ENCODE data around the gene EIF1. TPM values are rescaled to one million over a fixed set of nuclear protein-coding genes. Genes with fewer than 3 reads are reported as not detected.

EIF1 gene
- total RNA-seq, 1 donor from 2014 or later: 620 TPM

DNA sequence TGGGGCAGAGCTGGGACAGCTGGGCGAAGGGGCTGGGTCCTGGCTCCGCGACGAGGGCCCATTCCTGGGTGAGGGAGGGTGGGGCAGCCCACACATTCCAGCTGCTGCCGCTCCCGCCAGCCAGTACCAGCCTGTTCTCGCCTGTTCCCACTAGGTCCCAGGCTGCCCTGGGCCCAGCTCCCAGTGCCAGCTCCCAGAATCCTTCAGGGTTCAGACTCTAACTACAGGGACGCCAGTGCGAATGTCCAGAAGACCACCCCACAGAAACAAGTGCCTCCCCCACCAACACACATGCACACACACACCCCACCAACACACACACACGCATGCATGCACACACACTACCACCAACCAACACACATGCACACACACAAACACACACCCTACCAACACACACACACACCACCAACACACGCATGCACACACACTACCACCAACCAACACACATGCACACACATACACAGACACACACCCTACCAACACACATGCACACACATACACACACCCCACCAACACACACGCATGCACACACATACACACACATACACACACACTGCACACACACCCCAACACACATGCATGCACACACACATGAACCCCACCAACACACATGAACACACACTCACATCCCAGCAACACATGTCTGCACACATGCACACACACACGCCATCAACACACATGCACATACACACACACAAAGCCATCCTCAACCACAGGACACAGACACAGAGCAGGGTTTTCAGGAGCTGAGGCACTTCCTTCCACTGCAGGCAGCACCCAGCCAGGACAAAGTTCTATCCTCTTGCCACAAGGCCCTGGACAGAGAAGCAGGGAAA, 36.8 kb upstream of the EIF1 start:
- Mint-ChIP-seq H3K36me3 (ENCODE audit: low read depth) (no peaks in the 10 kb centered on the region), H3K27ac (ENCODE audit: unreplicated experiment) (no peak overlapping the region), H3K9me3 (no peaks in the 10 kb centered on the region), H3K4me1 (peaks cover 12% of the 10 kb centered on the region), H3K4me3 (no peak overlapping the region), H3K27me3 (ENCODE audit: low read depth) (no peaks in the 10 kb centered on the region)
- DNase-seq (ENCODE audit: low read depth, low spot score): no peak
- no peak for TF ChIP-seq CTCF (conservative IDR thresholded peaks at IDR 0.05)

DNA sequence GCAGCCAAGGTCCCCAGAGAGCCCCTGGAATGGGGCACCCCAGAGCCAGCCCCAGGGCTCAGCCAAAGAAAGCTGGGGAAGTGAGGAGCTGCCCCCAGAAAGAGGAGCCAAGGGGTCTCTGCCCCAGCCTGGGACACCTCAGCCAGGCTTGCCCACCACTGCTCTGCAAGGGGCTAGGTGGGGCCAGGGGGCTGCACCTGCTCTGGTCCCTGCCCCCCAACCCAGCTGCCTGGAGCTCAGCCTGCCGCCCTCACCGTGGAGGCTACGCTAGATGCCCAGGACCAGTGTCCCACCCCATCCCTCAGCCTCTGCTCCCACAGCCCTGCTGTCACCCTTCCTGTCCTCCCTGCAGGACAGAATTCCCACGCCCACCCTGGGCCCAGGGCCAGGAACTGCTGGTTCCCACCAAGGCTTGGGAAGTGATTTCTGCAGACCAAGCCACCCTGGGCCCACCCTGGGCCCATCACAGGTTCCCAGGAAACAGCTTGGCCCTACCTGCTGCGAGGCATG, 36.2 kb upstream of the EIF1 start:
- no peaks in the 10 kb centered on the region for H3K9me3 Mint-ChIP-seq
- H3K27ac Mint-ChIP-seq (ENCODE audit: unreplicated experiment): no peak overlapping the region
- no peak overlapping the region for H3K4me3 Mint-ChIP-seq
- DNase-seq (ENCODE audit: low read depth, low spot score): no peak
- TF ChIP-seq CTCF (conservative IDR thresholded peaks at IDR 0.05): no peak
- no peaks in the 10 kb centered on the region for H3K36me3 Mint-ChIP-seq (ENCODE audit: low read depth)
- H3K27me3 Mint-ChIP-seq (ENCODE audit: low read depth): no peaks in the 10 kb centered on the region
- H3K4me1 Mint-ChIP-seq: peaks cover 12% of the 10 kb centered on the region

- Mint-ChIP-seq H3K9me3 (no peaks in the 10 kb centered on the region), H3K36me3 (ENCODE audit: low read depth) (no peaks in the 10 kb centered on the region), H3K27ac (ENCODE audit: unreplicated experiment) (no peak overlapping the region), H3K27me3 (ENCODE audit: low read depth) (no peaks in the 10 kb centered on the region), H3K4me3 (no peak overlapping the region), H3K4me1 (peaks cover 5% of the 10 kb centered on the region)
- no peak for TF ChIP-seq CTCF (conservative IDR thresholded peaks at IDR 0.05)
- DNase-seq (ENCODE audit: low read depth, low spot score): no peak
Measured at GRCh38 chr17:41653421-41653820, 35.3 kb upstream of the EIF1 start.

- H3K4me3 Mint-ChIP-seq: no peak overlapping the region
- H3K36me3 Mint-ChIP-seq (ENCODE audit: low read depth): no peaks in the 10 kb centered on the region
- no peaks in the 10 kb centered on the region for H3K27me3 Mint-ChIP-seq (ENCODE audit: low read depth)
- H3K4me1 Mint-ChIP-seq: no peaks in the 10 kb centered on the region
- no peak for DNase-seq (ENCODE audit: low read depth, low spot score)
- no peak overlapping the region for H3K27ac Mint-ChIP-seq (ENCODE audit: unreplicated experiment)
- TF ChIP-seq CTCF (conservative IDR thresholded peaks at IDR 0.05): no peak
- H3K9me3 Mint-ChIP-seq: no peaks in the 10 kb centered on the region
Measured at GRCh38 chr17:41653892-41654677, 34.6 kb upstream of the EIF1 start.

GRCh38 chr17:41654678-41655607, 33.7 kb upstream of the EIF1 start:
- TF ChIP-seq CTCF (conservative IDR thresholded peaks at IDR 0.05): no peak
- H3K27ac Mint-ChIP-seq (ENCODE audit: unreplicated experiment): peak overlapping the region; percentile 71
- no peaks in the 10 kb centered on the region for H3K9me3 Mint-ChIP-seq
- DNase-seq (ENCODE audit: low read depth, low spot score): no peak
- no peaks in the 10 kb centered on the region for H3K36me3 Mint-ChIP-seq (ENCODE audit: low read depth)
- no peaks in the 10 kb centered on the region for H3K4me1 Mint-ChIP-seq
- no peaks in the 10 kb centered on the region for H3K27me3 Mint-ChIP-seq (ENCODE audit: low read depth)
- H3K4me3 Mint-ChIP-seq: no peak overlapping the region
